Measurements from ENCODE around the gene ECEL1.
"Not testable (repeated sequence)": the region's sequence is repeated elsewhere in the genome, so short reads cannot be mapped to it uniquely, and the experiment has no call there.

The ECEL1 gene, protein sequence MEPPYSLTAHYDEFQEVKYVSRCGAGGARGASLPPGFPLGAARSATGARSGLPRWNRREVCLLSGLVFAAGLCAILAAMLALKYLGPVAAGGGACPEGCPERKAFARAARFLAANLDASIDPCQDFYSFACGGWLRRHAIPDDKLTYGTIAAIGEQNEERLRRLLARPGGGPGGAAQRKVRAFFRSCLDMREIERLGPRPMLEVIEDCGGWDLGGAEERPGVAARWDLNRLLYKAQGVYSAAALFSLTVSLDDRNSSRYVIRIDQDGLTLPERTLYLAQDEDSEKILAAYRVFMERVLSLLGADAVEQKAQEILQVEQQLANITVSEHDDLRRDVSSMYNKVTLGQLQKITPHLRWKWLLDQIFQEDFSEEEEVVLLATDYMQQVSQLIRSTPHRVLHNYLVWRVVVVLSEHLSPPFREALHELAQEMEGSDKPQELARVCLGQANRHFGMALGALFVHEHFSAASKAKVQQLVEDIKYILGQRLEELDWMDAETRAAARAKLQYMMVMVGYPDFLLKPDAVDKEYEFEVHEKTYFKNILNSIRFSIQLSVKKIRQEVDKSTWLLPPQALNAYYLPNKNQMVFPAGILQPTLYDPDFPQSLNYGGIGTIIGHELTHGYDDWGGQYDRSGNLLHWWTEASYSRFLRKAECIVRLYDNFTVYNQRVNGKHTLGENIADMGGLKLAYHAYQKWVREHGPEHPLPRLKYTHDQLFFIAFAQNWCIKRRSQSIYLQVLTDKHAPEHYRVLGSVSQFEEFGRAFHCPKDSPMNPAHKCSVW

DNA sequence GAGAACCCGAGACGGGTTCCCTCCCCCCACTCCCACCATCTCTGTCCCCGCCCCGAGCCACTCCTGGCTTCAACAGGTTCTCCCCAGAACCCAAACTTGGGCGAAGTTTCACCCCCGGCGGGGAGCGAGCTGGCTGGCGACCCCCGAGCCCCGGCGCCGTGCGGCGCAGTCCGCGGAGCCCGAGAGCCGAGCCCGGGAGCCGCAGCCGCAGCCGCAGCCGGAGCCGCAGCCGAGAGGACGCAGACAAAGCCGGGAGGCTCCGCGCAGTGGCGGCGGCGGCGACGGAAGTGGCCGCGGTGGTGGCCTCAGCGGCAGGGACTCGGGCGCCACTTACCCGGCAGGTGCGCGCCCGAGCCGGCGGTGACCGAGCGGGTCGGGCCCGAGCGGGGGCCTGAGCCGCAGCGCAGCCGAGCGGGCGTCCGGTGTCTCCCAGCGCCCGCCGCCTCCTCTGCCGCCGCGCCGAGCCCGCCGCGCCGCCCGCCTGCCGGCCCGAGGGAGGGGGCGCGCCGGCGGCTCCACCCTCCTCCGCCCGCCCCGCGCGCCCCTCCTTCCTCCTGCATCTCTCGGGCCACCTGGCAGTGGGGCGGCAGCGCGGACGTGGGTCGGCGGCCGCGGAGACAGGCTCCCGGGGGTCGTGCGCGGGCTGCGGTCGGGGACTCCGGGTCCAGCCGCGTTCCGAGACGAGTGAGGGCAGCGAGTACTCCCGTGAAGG is at the start of gene ECEL1:
ECEL1 (minus strand) TSS at position 450 of the 712 bp plus-strand sequence. CDS start 1,181 bp downstream, outside the sequence.
- H3K27ac ChIP-seq, result no peak within 1 kb of the TSS
- TF ChIP-seq, protein P1, sequence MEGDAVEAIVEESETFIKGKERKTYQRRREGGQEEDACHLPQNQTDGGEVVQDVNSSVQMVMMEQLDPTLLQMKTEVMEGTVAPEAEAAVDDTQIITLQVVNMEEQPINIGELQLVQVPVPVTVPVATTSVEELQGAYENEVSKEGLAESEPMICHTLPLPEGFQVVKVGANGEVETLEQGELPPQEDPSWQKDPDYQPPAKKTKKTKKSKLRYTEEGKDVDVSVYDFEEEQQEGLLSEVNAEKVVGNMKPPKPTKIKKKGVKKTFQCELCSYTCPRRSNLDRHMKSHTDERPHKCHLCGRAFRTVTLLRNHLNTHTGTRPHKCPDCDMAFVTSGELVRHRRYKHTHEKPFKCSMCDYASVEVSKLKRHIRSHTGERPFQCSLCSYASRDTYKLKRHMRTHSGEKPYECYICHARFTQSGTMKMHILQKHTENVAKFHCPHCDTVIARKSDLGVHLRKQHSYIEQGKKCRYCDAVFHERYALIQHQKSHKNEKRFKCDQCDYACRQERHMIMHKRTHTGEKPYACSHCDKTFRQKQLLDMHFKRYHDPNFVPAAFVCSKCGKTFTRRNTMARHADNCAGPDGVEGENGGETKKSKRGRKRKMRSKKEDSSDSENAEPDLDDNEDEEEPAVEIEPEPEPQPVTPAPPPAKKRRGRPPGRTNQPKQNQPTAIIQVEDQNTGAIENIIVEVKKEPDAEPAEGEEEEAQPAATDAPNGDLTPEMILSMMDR (conservative IDR thresholded peaks at IDR 0.05), result no peak
- no peak for TF ChIP-seq ZFX (IDR thresholded peaks at IDR 0.05)

DNA sequence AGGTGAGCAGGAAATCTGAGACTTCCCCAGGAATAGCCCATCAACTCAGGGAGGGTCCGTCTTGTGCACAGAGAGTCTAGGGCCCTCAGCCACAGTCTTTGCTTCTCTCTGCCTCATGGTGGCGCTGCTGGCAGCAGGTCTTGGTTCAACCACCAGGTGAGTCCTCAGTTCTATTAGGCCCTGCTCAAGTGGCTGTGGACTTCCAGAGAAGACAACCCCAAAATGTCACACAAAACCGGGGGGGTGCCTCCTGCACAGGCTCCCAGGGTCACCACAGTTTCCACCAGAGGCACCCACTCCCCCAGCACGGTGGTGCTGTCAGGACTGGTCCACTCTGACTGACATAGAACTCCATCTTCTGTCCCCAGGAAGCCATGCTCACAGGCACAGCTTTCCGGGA is 49.4 kb upstream of the ECEL1 start:
- no peak overlapping the region for H3K27ac ChIP-seq
- TF ChIP-seq, protein P1 (conservative IDR thresholded peaks at IDR 0.05), result no peak
- TF ChIP-seq ZFX (IDR thresholded peaks at IDR 0.05), result no peak

DNA sequence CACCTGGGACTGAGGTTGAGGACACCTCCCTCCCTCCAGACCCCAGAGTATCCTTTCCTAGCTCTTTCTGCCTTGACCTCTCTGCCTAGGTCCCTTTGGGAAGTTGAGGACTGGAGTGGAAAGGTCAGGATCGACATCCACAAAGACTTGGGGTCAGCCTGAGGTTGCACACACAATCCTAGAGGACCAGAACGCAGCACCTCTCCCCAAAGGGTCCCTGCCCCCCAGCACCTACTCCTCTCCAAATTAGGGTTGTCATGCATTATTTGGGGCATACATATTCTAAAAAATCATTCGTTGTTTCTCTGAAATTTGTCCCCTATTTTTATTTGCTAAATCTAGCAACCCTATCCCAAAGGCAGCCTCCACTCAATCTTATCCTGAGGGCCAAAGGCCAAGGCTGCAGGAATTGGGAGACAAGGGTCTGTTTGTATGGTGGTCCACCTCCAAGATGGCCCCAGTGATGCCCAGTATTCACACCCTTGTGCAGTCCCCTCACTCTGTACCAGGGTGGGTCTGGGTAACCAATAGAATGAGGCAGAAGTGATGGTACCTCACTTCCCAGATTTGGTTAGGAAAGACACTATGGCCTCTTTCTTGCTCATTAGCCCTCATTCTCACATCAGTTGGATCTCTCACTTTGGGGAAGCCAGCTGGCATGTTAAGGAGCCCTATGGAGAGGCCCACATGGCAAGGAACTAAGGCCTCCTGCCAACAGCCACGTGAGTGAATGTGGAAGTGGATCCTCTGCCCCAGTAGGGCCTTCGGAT is 48.3 kb upstream of the ECEL1 start:
- no peak for TF ChIP-seq ZFX (IDR thresholded peaks at IDR 0.05)
- TF ChIP-seq, protein P1 (conservative IDR thresholded peaks at IDR 0.05), result no peak

DNA sequence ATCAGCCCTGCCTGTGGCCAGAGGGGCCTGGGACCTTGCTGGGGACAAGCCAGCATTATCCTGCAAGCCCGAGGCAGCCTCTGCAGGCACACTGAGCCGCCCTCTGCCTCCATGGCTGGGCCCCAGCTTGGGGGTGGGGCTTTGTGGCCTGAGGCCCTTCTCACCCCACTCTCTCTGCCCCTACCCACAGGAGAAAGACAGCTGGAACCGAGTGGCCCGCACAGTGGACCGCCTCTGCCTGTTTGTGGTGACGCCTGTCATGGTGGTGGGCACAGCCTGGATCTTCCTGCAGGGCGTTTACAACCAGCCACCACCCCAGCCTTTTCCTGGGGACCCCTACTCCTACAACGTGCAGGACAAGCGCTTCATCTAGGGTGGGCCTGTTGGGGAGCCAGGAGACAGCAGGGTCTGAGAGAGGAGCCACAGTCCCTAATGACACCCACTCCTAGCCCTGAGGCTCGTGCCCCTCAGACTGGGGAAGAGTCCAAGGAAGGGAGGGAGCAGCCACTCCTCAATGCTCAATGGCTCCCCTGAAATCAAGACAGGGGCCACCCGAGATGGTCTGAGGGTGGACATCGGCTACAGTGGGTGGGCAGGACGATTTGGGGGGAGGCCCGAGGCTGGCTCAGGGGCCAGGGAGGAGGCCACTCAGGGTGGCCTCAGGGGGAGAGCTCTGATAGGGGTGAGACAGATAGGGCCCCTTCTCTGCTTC is 47.5 kb upstream of the ECEL1 start:
- TF ChIP-seq, protein P1 (conservative IDR thresholded peaks at IDR 0.05), result no peak
- TF ChIP-seq ZFX (IDR thresholded peaks at IDR 0.05), result no peak
- H3K27ac ChIP-seq, result no peak overlapping the region

More for the DNA sequence above, 48.3 kb upstream of the ECEL1 start:
- H3K27ac ChIP-seq, result no peak overlapping the region

DNA sequence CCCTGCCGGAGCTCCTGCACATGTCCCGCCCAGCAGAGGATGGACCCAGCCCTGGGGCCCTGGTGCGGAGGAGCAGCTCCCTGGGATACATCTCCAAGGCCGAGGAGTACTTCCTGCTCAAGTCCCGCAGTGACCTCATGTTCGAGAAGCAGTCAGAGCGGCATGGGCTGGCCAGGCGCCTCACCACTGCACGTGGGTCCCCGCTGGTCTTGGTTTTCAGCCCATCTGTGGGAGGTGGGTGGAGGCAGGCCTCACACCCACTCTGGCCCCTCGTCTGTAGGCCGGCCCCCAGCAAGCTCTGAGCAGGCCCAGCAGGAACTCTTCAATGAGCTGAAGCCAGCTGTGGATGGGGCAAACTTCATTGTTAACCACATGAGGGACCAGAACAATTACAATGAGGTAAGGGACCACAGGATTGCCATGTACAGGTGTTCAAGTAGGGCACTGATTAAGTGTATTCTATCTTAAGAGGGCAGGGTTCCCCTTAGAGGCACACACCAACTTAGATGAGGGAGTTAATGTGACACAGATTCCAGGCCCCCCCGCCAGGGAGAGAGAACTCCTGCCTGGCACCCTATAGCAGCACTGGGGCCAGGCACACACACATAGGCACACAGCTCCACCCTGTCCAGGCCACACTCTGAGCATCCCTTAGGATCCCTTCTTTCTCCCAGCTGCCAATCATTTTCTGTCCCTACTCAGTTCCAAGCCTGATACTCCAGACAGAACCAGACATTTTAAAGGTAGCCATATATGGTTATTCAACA is 46.5 kb upstream of the ECEL1 start:
- TF ChIP-seq, protein P1 (conservative IDR thresholded peaks at IDR 0.05), result no peak
- TF ChIP-seq ZFX (IDR thresholded peaks at IDR 0.05), result no peak
- no peak overlapping the region for H3K27ac ChIP-seq

DNA sequence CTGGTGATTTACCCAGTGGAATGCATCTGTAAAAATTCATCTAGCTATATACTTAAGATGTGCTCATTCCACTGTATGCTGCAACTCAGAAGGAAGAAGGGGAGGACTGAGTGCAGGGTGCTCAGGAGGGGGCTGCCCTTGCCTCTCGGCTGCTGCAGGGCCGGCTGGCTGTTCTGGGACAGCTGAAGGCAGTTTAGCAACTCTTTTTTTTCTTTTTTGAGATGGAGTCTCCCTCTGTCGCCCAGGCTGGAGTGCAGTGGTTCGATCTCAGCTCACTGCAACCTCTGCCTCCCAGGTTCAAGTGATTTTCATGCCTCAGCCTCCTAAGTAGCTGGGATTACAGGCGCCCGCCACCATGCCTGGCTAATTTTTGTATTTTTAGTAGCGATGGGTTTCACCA is 45.2 kb upstream of the ECEL1 start:
- H3K27ac ChIP-seq, result not testable (repeated sequence)
